Retinal pigment epithelial cell (primary cell): ENCODE measurements around the gene ME3.
"Not testable (repeated sequence)": the region's sequence is repeated elsewhere in the genome, so short reads cannot be mapped to it uniquely, and the experiment has no call there.

Experiments
- DNase-seq: peaks from one replicate; pipeline ENCODE4 v3.0.0-alpha.2; 2010; ENCODE audit warnings: low read depth
- H3K4me3 ChIP-seq: 2 replicates; pipeline ENCODE4 v1.5.1; 2011; ENCODE audit warnings: mild to moderate bottlenecking, low read length, control low read depth, moderate library complexity
- TF ChIP-seq, protein P1 (sequence below): conservative IDR thresholded peaks from 2 replicates; pipeline ENCODE4 v1.5.1; 2011; ENCODE audit warnings: low read depth, low read length, control low read depth, inconsistent platforms

ME3 gene

DNA sequence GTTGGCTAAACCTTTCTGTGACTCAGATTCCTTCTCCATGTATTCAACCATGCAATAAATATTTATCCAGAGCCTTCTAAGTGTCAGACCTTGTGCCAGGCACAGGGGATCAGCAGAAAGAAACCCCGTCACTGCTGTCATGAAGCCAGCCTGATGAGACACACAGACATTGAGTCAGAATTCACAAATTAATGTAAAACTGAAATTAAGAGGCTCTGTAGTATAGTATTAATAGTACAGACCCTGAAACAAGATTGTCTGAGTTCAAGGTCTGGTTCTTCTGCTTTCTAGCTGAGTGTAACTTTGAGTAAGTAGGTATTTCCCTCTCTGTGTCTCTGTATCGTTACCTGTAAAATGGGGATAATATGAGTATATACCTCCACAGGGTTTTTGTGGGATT, 46.9 kb downstream of the ME3 start:
- H3K4me3 ChIP-seq, result no peak overlapping the region
- no peak for DNase-seq
- TF ChIP-seq, protein P1, sequence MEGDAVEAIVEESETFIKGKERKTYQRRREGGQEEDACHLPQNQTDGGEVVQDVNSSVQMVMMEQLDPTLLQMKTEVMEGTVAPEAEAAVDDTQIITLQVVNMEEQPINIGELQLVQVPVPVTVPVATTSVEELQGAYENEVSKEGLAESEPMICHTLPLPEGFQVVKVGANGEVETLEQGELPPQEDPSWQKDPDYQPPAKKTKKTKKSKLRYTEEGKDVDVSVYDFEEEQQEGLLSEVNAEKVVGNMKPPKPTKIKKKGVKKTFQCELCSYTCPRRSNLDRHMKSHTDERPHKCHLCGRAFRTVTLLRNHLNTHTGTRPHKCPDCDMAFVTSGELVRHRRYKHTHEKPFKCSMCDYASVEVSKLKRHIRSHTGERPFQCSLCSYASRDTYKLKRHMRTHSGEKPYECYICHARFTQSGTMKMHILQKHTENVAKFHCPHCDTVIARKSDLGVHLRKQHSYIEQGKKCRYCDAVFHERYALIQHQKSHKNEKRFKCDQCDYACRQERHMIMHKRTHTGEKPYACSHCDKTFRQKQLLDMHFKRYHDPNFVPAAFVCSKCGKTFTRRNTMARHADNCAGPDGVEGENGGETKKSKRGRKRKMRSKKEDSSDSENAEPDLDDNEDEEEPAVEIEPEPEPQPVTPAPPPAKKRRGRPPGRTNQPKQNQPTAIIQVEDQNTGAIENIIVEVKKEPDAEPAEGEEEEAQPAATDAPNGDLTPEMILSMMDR, result no peak

DNA sequence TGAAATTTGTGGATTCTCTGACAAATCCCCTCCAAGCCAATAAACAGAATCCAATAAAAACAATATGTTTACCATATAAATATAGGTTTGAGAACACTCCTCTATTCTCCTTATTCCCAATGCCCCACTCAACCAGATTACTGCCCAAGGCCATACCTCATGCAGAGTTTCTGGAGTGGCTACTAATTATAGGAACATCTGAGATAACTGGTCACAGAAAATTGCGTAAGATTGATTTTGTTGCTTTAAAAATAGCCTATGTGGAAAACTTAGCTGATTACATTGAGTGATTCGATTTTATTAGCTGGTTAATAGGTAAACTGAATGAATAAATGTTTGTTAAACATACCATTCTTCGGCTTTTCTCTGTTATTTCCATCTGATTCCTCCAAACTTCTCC, 48.0 kb downstream of the ME3 start:
- no peak for DNase-seq
- H3K4me3 ChIP-seq, result no peak overlapping the region
- TF ChIP-seq, protein P1, result no peak

DNA sequence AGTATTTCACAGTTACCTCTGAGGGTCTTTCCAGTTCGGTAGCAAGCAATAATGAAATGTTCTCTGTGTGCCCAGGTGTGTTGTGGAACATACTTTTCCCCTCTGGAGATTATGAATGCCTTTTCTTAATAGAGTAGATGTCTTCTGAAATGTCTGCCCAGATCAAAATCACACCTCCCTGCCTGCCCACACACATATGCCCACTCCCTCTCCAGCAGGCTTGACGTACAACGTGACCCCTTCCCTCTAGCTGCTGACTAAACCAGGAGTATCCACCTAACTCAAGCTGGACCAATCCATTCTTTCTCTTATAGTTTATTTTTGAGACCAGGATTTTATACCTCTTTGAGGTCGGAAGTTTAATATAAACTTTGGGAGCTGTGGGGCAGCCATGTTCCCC, 48.7 kb downstream of the ME3 start:
- no peak overlapping the region for H3K4me3 ChIP-seq
- TF ChIP-seq, protein P1, result no peak
- no peak for DNase-seq

DNA sequence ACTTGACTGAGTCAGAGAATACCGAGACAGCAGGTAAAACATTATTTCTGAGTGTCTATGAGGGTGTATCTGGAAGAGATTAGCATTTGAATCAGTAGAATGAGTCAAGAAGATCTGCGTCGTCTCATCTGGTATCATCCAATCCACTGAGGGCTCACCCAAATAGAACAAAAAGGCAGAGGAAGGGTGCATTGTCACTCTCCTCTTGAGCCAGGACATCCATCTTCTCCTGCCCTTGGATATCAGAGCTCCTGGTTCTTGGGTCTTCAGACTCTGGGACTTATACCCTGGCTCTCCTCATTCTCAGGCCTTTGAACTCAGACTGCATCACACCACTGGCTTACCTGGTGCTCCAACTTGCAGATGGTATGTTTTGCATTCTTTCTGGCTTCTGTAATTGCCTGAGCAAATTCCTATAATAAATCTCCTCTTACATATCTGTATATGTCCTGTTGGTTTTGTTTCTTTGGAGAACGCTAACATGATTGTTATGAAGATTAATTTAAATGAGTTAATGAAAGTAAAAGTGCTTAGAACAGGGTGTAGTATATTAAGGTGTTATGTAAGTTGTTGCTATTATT, 49.3 kb downstream of the ME3 start:
- TF ChIP-seq, protein P1, result no peak
- DNase-seq, result no peak
- H3K4me3 ChIP-seq, result no peak overlapping the region

DNA sequence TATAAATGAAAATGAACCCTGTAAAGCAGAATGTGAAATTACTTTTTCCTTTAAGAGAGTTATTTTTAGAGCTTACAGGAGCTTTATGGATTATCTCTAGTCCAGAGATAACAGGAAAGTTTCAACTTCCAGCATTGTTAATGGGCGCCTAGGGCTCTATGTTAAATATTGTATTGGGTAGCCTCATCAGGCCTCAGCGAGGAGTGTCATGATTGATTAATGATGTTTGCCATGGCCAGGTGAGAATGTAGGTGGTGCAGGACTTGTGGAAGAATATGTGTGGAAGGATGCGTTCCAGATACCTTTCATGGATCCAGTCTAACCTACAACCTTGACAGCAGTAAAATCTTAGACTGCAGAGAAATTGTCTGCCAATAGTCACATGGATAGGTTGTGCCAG, 50.6 kb downstream of the ME3 start:
- TF ChIP-seq, protein P1, result no peak
- DNase-seq, result no peak
- H3K4me3 ChIP-seq, result no peak overlapping the region

DNA sequence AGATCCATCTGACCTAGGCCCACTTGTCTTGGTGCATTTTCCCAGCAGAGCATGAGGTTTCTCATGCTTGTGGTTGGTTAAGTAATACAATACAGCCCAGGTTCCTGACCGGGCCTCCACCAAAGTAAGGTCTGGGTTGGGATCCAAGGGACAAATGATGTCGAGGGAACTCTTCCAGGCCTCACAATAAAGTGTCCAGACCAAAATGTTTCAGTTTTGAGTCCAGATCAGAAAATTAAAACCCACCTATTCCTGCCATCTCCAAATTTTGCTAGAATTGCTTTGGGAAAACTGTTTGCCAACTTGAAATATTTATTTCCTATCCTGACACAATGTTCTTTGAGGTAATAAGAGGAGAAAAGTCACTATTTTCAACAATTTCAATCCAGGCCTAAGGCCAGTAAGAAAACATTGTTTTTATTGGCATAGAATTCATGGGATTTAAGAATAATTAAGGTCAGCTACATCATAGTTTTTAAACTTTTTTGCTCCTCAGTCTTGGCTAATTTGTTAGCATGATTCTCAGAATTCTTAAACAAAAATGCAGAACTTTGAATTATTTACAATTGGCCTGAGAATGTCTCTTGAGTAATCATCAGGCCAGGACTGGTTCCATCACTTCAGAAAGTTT, 51.4 kb downstream of the ME3 start:
- DNase-seq, result no peak
- H3K4me3 ChIP-seq, result no peak overlapping the region
- TF ChIP-seq, protein P1, result no peak

DNA sequence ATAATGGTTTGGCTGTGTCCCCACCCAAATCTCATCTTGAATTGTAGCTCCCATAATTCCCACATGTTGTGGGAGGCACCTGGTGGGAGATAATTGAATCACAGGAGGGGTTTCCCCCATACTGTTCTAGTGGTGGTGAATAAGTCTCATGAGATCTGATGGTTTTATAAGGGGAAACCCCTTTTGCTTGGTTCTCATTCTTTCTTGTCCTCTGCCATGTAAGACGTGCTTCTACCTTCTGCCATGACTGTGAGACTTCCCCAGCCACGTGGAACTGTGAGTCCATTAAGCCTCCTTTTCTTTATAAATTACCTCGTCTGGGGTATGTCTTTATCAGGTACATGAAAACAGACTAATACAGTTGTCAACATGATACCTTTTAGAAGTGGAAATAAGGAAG, 53.0 kb downstream of the ME3 start:
- DNase-seq, H3K4me3 ChIP-seq: not testable (repeated sequence)
